Measurements from ENCODE around the gene INO80D. TPM values are rescaled to one million over a fixed set of nuclear protein-coding genes. Genes with fewer than 3 reads are reported as not detected.

The INO80D gene
- total RNA-seq, 1 donor from 2014 or later = 11.3 TPM

GRCh38 chr2:206063635-206064034 lies 22.3 kb downstream of the INO80D start:
- Histone ChIP-seq H2AFZ (replicated peaks) (no peak overlapping the region), H3K36me3 (no peaks in the 10 kb centered on the region), H3K79me2 (ENCODE audit: low read depth) (peaks cover 55% of the 10 kb centered on the region), H3K4me2 (no peak overlapping the region), H3K27ac (no peak overlapping the region), H3K4me1 (no peaks in the 10 kb centered on the region), H3K4me3 (no peak overlapping the region), H3K9ac (no peak overlapping the region), H3F3A (ENCODE audit: low read depth) (no peaks in the 10 kb centered on the region), H4K20me1 (ENCODE audit: low read depth) (peaks cover 4% of the 10 kb centered on the region), H3K9me3 (ENCODE audit: low read depth) (no peaks in the 10 kb centered on the region), H3K27me3 (no peaks in the 10 kb centered on the region)
- no peak for TF ChIP-seq EZH2phosphoT487 (IDR thresholded peaks at IDR 0.05)
- TF ChIP-seq, protein P1, sequence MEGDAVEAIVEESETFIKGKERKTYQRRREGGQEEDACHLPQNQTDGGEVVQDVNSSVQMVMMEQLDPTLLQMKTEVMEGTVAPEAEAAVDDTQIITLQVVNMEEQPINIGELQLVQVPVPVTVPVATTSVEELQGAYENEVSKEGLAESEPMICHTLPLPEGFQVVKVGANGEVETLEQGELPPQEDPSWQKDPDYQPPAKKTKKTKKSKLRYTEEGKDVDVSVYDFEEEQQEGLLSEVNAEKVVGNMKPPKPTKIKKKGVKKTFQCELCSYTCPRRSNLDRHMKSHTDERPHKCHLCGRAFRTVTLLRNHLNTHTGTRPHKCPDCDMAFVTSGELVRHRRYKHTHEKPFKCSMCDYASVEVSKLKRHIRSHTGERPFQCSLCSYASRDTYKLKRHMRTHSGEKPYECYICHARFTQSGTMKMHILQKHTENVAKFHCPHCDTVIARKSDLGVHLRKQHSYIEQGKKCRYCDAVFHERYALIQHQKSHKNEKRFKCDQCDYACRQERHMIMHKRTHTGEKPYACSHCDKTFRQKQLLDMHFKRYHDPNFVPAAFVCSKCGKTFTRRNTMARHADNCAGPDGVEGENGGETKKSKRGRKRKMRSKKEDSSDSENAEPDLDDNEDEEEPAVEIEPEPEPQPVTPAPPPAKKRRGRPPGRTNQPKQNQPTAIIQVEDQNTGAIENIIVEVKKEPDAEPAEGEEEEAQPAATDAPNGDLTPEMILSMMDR (IDR thresholded peaks at IDR 0.05) = no peak
- TF ChIP-seq EZH2 (IDR thresholded peaks at IDR 0.05) = no peak
- Mint-ChIP-seq H3K4me1 (no peaks in the 10 kb centered on the region), H3K36me3 (peaks cover 14% of the 10 kb centered on the region), H3K27me3 (ENCODE audit: insufficient read depth, low read depth) (no peaks in the 10 kb centered on the region), H3K4me3 (no peak overlapping the region), H3K27ac (no peak overlapping the region), H3K9me3 (no peaks in the 10 kb centered on the region)
- no peak for DNase-seq (ENCODE audit: low spot score)

DNA sequence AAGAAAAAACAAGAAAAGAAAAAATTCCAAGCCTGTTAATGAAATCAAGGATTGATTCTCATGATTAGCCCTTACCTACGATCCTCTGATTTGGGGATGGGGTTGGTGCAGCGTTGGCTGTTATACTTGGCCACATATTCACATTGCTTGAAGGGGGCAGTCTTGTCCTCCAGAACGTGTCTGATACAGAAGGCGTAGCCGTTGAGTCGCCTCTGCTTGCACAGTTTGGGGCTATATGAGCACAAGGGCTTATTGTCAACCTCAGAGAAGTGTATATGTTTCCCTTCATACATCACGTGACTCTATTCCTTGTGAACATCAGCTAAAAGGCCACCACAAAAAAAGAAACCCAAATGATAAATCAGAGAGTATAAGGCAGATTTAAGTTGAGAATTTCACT lies 23.2 kb downstream of the INO80D start:
- H3K79me2 ChIP-seq (ENCODE audit: low read depth) = peaks cover 46% of the 10 kb centered on the region
- no peaks in the 10 kb centered on the region for H3K27me3 Mint-ChIP-seq (ENCODE audit: insufficient read depth, low read depth)
- no peaks in the 10 kb centered on the region for H3K4me1 ChIP-seq
- no peaks in the 10 kb centered on the region for H3K36me3 ChIP-seq
- DNase-seq (ENCODE audit: low spot score) = no peak
- TF ChIP-seq, protein P1 (IDR thresholded peaks at IDR 0.05) = no peak
- TF ChIP-seq EZH2phosphoT487 (IDR thresholded peaks at IDR 0.05) (no peak), EZH2 (IDR thresholded peaks at IDR 0.05) (no peak)
- no peak overlapping the region for H2AFZ ChIP-seq (replicated peaks)
- no peak overlapping the region for H3K27ac ChIP-seq
- no peak overlapping the region for H3K4me3 Mint-ChIP-seq
- no peaks in the 10 kb centered on the region for H3K4me1 Mint-ChIP-seq
- no peaks in the 10 kb centered on the region for H3K27me3 ChIP-seq
- H3K27ac Mint-ChIP-seq = no peak overlapping the region
- no peak overlapping the region for H3K4me2 ChIP-seq
- no peak overlapping the region for H3K4me3 ChIP-seq
- no peaks in the 10 kb centered on the region for H3K9me3 ChIP-seq (ENCODE audit: low read depth)
- peaks cover 4% of the 10 kb centered on the region for H4K20me1 ChIP-seq (ENCODE audit: low read depth)
- H3F3A ChIP-seq (ENCODE audit: low read depth) = no peaks in the 10 kb centered on the region
- peaks cover 13% of the 10 kb centered on the region for H3K36me3 Mint-ChIP-seq
- no peaks in the 10 kb centered on the region for H3K9me3 Mint-ChIP-seq
- no peak overlapping the region for H3K9ac ChIP-seq

DNA sequence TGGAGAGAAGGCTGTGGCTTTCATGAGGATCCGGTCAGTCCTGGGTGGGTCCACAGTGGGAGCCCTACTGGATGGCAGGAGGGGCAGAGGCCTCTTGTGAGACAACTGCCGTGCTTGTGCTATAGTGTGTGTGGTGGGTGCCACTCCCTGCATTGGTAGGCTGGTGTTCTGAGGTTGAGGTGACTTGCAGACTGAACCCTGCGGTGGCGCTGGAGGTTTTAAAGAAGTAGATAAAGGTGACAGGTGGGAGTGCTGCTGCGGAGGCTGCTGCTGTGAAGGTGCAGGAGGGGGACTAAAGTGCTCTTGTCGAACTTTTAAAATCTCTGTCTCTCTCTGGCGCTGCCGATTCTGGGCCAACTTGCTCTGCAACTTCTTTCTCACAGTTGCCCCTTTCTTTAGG lies 29.7 kb downstream of the INO80D start:
- no peak overlapping the region for H3K27ac Mint-ChIP-seq
- no peak overlapping the region for H3K9ac ChIP-seq
- no peak overlapping the region for H3K27ac ChIP-seq
- peaks cover 21% of the 10 kb centered on the region for H3K79me2 ChIP-seq (ENCODE audit: low read depth)
- H3K36me3 Mint-ChIP-seq = peaks cover 20% of the 10 kb centered on the region
- H4K20me1 ChIP-seq (ENCODE audit: low read depth) = no peaks in the 10 kb centered on the region
- TF ChIP-seq EZH2 (IDR thresholded peaks at IDR 0.05) (no peak), EZH2phosphoT487 (IDR thresholded peaks at IDR 0.05) (no peak)
- TF ChIP-seq, protein P1 (IDR thresholded peaks at IDR 0.05) = no peak
- H3K27me3 Mint-ChIP-seq (ENCODE audit: insufficient read depth, low read depth) = no peaks in the 10 kb centered on the region
- no peak for DNase-seq (ENCODE audit: low spot score)
- no peaks in the 10 kb centered on the region for H3K4me1 ChIP-seq
- no peak overlapping the region for H3K4me2 ChIP-seq
- no peaks in the 10 kb centered on the region for H3F3A ChIP-seq (ENCODE audit: low read depth)
- H2AFZ ChIP-seq (replicated peaks) = no peak overlapping the region
- no peaks in the 10 kb centered on the region for H3K27me3 ChIP-seq
- no peaks in the 10 kb centered on the region for H3K36me3 ChIP-seq
- H3K4me3 ChIP-seq = no peak overlapping the region
- H3K4me1 Mint-ChIP-seq = no peaks in the 10 kb centered on the region
- H3K9me3 ChIP-seq (ENCODE audit: low read depth) = no peaks in the 10 kb centered on the region
- H3K9me3 Mint-ChIP-seq = no peaks in the 10 kb centered on the region
- peak overlapping the region; percentile 14 for H3K4me3 Mint-ChIP-seq
